ENCODE measurements around the gene MED9.
A peak's percentile ranks its signal among the peaks of the same experiment; 100 is the strongest.

The MED9 gene

GRCh38 chr17:17506181-17506741, 29.5 kb downstream of the MED9 start:
- peak; percentile 34 for DNase-seq

GRCh38 chr17:17506893-17507464, 30.2 kb downstream of the MED9 start:
- peak; percentile 72 for DNase-seq

- peak; percentile 21 for DNase-seq
Observed at GRCh38 chr17:17507465-17508011, 30.7 kb downstream of the MED9 start.

- peak; percentile 19 for DNase-seq
Observed at GRCh38 chr17:17508019-17508535, 31.3 kb downstream of the MED9 start.

- DNase-seq, result peak; percentile 43
Observed at GRCh38 chr17:17508646-17509591, 32.1 kb downstream of the MED9 start.

GRCh38 chr17:17509601-17510425, 33.0 kb downstream of the MED9 start:
- peak; percentile 22 for DNase-seq

GRCh38 chr17:17510456-17511292, 33.9 kb downstream of the MED9 start:
- peak; percentile 18 for DNase-seq

- no peak for DNase-seq
Observed at GRCh38 chr17:17511293-17511741, 34.5 kb downstream of the MED9 start.

- DNase-seq, result peak; percentile 73
Observed at GRCh38 chr17:17511881-17512858, 35.4 kb downstream of the MED9 start.

- no peak for DNase-seq
Observed at GRCh38 chr17:17512866-17513265, 36.1 kb downstream of the MED9 start.

GRCh38 chr17:17513626-17514025, 36.8 kb downstream of the MED9 start:
- peak; percentile 15 for DNase-seq

- DNase-seq, result peak; percentile 20
Observed at GRCh38 chr17:17514361-17514992, 37.7 kb downstream of the MED9 start.

- DNase-seq, result peak; percentile 58
Observed at GRCh38 chr17:17514993-17515933, 38.5 kb downstream of the MED9 start.

GRCh38 chr17:17515934-17516930, 39.4 kb downstream of the MED9 start:
- DNase-seq, result peak; percentile 69

- DNase-seq, result peak; percentile 18
Observed at GRCh38 chr17:17516941-17517720, 40.3 kb downstream of the MED9 start.

- peak; percentile 18 for DNase-seq
Observed at GRCh38 chr17:17518014-17518413, 41.2 kb downstream of the MED9 start.
